Activated CD4-positive, alpha-beta T cell treated with anti-CD3 and anti-CD28 coated beads, Interleukin-2, Interleukin-4, amounts not matched to agents 100 ng/mL and 50 ng/mL, durations not matched to agents 16 hours and 8 hours (primary cell): ENCODE data around the gene ALK.

Source experiments
- DNase-seq: peaks from one replicate; pipeline ENCODE4 v3.0.0-alpha.2; 2020; ENCODE audit warnings: low spot score

ALK gene

DNA sequence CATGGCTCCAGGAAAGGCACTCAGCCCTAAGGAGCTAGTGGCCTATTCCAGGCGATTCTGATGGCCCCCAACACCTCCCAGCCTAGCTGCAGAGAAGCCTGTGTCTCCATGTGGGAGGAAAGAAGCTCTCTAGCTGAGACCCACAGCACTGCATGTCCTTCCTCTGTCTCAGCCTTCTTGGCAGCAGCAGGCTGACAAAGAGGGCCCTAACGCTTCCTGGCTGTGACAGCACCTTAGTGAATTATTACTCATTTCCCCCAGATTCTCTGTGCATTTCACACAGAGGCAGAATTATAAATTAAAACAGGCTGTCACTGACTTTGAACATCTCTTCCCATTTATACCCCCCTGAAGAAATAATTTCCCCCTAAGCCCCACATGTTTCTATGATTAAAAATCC, 599.4 kb downstream of the ALK start:
- DNase-seq: peak; percentile 34

GRCh38 chr2:29317801-29318485, 603.4 kb downstream of the ALK start:
- no peak for DNase-seq

GRCh38 chr2:29317077-29317517, 604.3 kb downstream of the ALK start:
- no peak for DNase-seq

DNA sequence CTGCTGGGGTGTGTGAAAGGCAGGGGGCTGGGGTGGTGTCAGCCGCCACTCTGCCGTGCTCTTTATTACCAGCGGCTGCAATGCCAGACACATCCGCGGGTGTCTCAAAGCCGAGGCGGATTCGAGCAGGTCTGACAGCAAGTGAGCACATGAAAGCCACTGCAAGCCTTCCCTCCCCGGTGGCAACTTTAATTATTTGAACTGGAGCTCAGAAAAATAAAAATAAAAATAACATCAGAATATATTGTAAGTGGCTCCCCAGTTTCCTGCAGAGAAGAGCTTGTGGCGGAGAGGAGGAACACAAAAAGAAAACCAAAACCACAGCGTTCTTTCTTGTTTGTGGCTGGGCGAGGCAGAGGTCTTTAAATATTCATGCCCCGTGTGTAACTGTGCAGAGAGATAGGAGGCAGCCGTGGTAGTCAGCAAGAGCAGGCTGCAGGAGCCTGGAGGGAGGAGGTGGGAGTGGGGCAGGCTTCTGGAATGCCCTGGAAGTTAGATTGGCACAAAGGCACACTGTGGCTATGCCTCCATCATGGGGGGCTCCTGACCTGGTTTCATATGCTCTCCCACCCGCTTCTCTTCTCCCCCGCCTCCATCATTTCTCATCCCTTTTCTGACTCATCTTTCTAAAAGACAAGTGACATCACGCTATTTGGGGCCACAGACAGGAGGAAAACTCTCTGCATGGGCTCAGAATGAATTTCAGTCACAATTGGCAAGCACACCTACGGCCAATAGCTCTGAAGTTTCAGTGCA, 606.4 kb downstream of the ALK start:
- DNase-seq: peak; percentile 68

GRCh38 chr2:29311458-29311857, 609.9 kb downstream of the ALK start:
- DNase-seq: no peak

DNA sequence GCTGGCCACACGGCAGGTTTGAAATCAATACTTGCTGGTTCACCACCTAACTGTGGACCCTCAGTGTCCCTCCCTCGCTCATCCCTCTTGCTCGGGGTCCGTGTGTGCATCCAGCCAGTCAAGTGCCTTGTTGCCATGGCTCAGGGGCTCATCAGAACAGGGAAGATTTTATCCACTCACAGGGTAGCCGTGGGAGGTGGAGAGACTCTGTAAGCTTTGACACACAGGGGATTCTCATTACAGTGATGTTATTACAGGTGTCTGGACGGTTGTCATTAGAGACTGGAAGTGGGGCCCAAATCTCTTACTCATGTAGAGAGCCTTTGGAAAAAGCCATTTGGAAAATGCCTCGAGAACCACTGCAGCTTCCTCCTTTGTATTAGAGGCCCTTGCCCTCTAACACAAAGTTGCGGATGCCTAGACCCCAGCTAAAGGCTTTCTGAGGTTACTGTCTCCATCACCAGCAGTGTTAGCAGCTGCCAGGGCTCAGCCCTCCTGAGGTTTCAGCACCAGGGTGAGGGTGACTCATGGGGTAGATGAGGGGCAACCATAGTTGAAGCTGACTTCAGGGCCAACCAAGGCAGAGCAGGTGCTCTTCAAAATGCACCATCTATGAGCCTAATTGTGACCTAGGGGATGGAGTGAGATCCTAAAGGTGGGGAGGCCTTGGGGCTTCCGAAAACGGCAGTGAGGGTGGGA, 610.6 kb downstream of the ALK start:
- no peak for DNase-seq

DNA sequence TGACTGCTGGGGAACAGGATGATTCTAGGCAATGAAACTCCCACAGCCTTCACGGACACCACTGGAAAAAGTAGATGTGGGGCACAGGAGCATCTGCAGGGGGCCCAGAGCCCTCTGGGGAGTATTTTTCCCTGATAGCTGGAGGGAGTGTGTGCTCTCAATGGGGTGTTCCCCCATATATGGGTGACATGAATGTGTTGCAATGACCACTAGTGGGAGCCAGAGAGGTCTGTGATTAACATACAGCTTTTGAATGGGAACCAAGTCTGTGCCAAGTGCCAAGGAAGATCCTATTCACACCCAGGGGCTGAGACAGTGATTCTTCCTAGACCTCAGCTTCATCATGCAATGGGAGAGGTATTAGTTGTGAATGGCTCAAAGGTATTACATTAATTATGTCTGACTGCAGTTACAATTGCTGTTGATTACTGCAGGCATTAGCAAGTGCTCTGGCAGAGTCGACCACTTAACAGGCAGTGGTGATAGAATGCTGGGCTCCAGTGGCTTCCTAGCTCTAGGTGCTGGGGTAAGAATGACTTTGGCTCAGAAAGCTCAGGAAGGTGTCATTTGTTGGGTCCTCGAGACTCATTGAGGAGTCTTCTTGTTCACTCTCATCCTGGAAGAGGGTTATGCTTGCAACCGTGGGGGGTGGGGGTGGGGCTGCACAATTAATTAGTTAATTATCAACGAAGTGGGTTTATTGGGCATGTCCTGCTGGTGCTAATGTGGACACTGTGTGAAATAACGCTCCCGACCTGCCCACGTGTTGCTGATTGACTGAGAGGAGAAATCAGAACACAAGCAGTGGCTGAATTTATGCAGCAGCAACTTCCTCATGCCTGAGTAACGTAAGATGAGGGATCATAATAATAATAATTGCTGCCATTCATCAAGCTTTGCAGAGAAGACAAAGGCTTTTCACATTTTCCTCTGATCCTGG, 612.0 kb downstream of the ALK start:
- DNase-seq: peak; percentile 72

DNA sequence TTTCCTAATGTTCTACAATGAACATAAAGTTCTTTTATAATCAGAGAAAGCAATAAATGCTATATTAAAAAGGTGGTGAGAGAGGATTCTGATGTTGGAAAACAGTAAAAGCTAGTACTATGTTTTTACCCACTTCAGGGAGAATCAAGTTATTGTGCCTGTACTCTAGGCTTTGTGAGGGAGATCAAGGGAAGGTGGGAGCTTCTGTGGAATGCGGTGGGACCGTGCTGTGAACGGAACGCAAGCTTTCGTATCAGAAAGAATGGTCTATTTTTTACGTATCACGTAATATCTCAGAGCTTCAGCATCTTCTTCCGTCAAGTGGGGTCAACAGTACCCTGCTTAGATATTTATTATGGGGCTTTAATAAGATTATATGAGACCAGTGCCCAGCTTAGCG, 613.0 kb downstream of the ALK start:
- no peak for DNase-seq

DNA sequence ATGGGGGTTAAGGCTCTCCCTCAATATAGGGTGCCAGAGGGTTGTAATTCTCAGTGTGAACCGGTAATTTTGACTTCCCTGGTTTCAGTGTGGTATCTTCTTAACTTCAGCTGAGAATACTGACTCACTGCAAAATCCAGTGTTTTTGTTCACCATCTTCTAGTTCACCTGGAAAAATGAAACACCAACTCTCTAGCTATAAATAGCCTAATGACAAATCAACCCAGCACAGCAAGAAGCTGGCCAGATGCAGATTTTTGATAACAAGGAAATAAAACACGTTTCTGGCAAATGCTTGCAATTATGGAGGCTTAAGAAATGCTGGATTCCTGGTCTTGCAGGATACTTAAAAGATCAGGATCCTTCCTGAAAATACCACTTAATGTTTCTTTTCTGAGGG, 613.9 kb downstream of the ALK start:
- DNase-seq: no peak

GRCh38 chr2:29305762-29306161, 615.6 kb downstream of the ALK start:
- DNase-seq: no peak

DNA sequence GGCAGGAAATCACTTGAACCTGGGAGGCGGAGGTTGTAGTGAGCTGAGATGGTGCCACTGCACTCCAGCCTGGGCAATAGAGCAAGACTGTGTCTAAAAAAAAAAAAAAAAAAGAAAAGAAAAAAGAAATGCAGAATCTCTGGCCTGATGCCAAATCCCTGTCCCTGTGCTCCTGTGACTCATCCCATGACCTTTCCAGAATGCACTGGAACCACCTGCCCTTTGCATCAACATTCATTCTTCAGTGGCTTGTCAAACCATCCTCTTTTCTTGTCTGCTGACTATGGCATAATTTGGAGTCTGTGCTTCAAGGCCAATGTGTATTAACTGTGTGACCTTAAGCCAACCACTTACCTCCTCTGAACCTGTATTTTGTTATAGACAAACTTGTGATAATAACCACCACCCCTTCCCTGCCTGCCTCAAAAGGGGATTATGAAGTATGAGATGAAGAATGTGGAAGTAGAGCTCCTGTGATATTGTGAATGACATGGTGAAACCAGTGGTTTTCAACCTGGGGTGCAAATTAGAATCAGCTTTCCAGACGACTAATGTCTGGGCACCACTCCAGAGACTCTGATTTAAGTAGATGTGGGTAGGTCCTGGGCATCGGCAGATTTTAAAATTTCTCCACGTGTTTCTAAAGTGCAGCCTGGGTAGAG, 616.9 kb downstream of the ALK start:
- no peak for DNase-seq

DNA sequence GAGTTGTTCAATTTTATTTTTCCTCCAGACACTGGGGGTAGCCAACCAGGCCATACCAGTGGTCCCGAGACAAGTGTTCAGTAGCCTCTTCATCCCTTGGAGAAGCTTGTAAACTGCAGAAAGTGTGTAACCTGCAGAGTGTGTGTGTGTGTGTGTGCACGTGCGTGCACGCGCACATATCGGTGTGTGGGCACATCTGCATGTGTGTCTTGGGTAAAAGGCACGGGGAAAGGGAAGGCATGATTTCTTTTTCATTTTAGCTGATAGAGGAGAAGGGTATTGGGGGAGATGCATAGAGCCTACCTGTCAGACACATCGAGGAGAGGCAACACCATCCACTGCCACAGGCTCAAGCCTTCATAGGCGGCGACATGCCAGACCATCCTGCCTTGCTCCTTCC, 624.8 kb downstream of the ALK start:
- no peak for DNase-seq

- DNase-seq: peak; percentile 6
Measured at GRCh38 chr2:29295845-29296244, 625.5 kb downstream of the ALK start.

DNA sequence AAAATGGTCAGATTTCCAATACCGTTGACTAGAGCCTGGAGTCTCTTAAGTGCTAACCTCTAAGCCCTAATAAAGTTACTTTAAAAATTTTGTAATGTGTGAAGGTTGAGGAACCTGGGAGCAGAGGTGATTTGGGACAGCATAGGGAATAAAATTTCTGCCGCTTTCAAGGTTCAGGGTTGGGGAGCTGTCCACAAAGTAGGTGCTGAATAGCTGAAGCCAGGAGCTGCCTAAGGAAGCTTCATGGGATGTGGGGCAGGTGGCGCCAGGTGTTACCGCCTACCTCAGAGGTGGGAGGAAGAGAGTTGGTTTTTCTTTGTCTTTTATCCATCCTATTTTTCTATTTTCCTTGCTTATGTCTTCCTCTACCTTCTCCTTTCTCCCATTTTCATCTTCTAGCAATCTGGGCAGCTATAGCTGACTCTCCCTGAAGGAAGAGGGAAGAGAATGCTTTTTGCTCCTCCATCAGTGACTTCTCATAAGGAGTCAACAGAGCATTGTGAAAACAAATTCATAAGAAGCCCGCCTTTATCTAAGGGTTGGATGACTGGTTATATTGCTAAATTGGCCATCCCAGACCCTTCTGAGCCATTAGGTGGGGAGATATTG, 627.5 kb downstream of the ALK start:
- DNase-seq: no peak

DNA sequence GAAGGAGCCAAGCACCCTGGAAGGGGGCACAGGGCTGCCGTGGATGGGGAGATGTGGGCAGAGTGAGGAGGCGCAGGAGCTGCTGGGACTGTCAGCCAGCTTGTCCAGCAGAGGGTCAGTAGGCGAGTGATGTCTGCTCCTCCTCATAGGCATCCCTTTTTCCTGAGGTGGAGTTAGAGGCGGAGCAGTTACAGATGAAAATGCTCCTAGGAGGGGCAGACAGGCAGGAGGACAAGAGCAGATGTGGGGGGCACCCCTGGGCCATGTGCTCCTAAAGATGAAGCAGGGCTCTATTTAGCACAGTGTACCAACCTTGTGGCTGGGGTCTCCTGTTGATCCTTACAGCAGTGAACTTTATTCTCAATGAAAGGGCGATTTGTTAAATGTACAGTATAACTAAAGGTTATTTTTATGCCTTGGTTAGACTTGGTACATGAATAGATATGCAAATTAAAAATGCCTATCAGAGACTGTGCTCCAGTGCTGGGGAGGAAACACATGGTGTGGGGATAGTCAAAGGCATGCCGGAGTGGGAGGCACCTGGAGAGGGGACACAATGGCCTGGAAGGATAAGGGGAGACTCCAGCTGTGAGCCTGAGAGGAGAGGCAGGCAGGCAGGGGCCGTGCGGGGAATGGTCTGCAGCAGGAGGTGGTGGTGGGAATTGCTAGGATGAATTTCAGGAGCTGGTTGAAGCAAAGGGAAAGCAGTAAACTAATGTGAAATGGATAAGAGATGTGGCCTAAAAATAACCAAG, 630.9 kb downstream of the ALK start:
- DNase-seq: no peak

- no peak for DNase-seq
Measured at GRCh38 chr2:29284671-29285070, 636.7 kb downstream of the ALK start.

DNA sequence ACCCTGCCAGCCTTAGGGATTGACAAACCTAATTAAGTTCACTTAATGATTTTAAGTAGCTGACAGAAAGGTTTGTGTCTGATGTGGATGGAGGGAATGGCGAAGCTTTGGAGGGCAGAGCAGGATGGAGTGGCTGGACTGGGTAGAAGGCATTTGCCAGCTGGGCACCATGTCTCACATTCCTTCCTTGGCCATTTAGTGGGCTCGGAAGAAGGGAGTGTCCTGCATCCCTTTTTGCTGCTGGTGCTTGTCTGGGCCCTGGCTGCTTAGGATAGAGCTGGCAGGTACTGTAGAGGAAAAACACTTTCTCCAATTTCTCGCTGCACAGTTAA, 639.5 kb downstream of the ALK start:
- DNase-seq: no peak

DNA sequence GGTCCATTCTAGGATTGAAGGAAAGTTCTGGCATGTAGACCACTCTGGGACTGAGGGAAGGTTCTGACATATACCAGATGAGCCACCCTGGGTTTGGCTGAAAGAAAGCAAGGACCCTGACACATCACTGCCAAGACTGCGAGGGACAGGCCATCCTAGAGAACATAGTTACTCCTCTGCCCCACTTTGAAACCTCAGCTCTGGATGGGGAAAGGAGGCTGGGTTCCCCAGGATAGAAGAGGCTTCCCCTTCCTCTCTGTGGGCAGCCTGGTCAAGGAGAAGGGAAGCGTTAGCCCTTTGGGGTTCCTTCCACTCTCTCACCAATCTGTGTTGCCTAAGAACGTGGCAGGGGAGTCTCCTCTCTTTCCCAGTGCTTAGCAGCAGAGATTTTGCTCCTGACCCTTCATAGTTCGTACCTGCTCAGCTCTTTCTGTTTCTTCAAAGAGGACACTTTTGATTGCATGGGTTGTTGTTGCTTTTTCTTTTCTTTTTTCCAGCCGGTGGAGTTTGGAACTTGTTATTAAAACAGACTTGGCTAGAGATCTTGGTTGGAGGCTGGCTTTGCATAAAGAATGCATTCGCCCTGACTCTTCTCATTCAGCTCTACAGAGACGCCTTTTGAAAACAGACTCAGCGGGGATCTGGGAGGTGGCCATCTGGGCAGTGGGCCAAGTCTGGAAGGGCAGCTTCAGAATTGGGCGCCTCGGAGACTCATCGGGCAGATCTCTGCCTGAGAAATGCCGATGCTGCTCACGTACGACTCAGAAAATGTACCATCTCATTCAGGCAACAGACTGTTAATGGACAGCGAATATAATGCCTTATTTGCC, 640.1 kb downstream of the ALK start:
- no peak for DNase-seq

GRCh38 chr2:29278966-29279365, 642.4 kb downstream of the ALK start:
- DNase-seq: no peak

DNA sequence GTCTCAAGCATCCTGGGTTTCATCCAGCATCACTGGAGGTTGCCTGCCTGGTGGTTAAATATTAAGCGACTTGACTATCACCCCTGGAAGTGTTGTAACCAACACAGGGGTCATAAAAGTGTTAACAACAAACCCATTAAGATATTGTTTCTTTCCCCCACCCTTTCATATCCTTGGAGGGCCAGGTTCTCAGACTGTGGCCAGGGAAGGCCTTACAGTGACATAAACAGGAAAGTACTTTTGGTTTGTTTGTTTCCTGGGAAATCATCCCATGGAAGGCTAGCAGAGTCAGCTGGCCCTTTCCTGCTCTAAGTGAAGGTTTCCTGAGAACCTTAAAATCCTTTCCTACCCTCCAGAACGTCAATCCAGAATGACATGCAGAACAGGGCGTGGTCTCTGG, 645.2 kb downstream of the ALK start:
- DNase-seq: no peak
